GM19043 (cell line): ENCODE data around the gene DHRS11.

Experiments
- ATAC-seq: cut with Tn5 transposase; IDR thresholded peaks from one replicate; pipeline ENCODE4 v1.9.1; 2021; ENCODE audit warnings: low read depth; ENCODE audit not compliant: unreplicated experiment

DHRS11 gene

GRCh38 chr17:36611345-36612072 lies 19.8 kb downstream of the DHRS11 start:
- ATAC-seq = no peak

- ATAC-seq = no peak
These were observed 20.6 kb downstream of the DHRS11 start for GRCh38 chr17:36612323-36612722.

- ATAC-seq = no peak
These were observed 21.5 kb downstream of the DHRS11 start for GRCh38 chr17:36613155-36613554.

GRCh38 chr17:36614081-36614480 lies 22.4 kb downstream of the DHRS11 start:
- ATAC-seq = no peak

GRCh38 chr17:36614933-36615332 lies 23.3 kb downstream of the DHRS11 start:
- no peak for ATAC-seq

- ATAC-seq = no peak
These were observed 24.7 kb downstream of the DHRS11 start for GRCh38 chr17:36616061-36617029.

GRCh38 chr17:36617773-36618172 lies 26.1 kb downstream of the DHRS11 start:
- ATAC-seq = no peak

GRCh38 chr17:36623281-36623680 lies 31.6 kb downstream of the DHRS11 start:
- no peak for ATAC-seq

- no peak for ATAC-seq
These were observed 33.5 kb downstream of the DHRS11 start for GRCh38 chr17:36625188-36625587.

GRCh38 chr17:36627101-36627500 lies 35.4 kb downstream of the DHRS11 start:
- no peak for ATAC-seq

GRCh38 chr17:36628576-36628975 lies 36.9 kb downstream of the DHRS11 start:
- ATAC-seq = no peak

- ATAC-seq = no peak
These were observed 37.7 kb downstream of the DHRS11 start for GRCh38 chr17:36629252-36629847.

- no peak for ATAC-seq
These were observed 38.4 kb downstream of the DHRS11 start for GRCh38 chr17:36629970-36630502.

GRCh38 chr17:36631022-36631421 lies 39.3 kb downstream of the DHRS11 start:
- ATAC-seq = no peak

- ATAC-seq = no peak
These were observed 41.5 kb downstream of the DHRS11 start for GRCh38 chr17:36632916-36633771.

GRCh38 chr17:36640346-36640745 lies 48.7 kb downstream of the DHRS11 start:
- no peak for ATAC-seq

GRCh38 chr17:36640836-36641235 lies 49.2 kb downstream of the DHRS11 start:
- ATAC-seq = no peak

- no peak for ATAC-seq
These were observed 49.7 kb downstream of the DHRS11 start for GRCh38 chr17:36641331-36641876.

GRCh38 chr17:36641877-36642845 lies 50.5 kb downstream of the DHRS11 start:
- ATAC-seq = no peak
